Heart left ventricle (tissue), 16 donors: Measurements from ENCODE around the gene MLH3. TPM values are rescaled to one million over a fixed set of nuclear protein-coding genes. Genes with fewer than 3 reads are reported as not detected.
A peak's percentile ranks its signal among the peaks of the same experiment; 100 is the strongest.

ENCODE experiments used
- ATAC-seq, 4 donors: fragments of 200-7000 bp; cut with Tn5 transposase; one replicate each; pipeline ENCODE4 v1.9.1; 2020 to 2022; ENCODE audit warnings: moderate library complexity in 4 of 4, mild to moderate bottlenecking in 3 of 4, moderate number of reproducible peaks in 1 of 4
- DNase-seq, 5 donors: peaks; one replicate each; pipeline ENCODE4 v3.0.0-alpha.2; 2020
- H3K27ac ChIP-seq, 12 donors: fragments of 200-600 bp; sonication (generic) in 4 of 12; one replicate each; pipeline versions ENCODE4 v1.5.0 to v1.8.0; 2016 to 2022; ENCODE audit warnings: mild to moderate bottlenecking in 2 of 12
- H3K27me3 ChIP-seq, 9 donors: fragments of 200-600 bp; sonication (generic) in 2 of 9; one replicate each; pipeline versions ENCODE4 v1.5.1 to v1.8.0; 2016 to 2022; ENCODE audit warnings: mild to moderate bottlenecking in 3 of 9
- H3K36me3 ChIP-seq, 9 donors: fragments of 200-600 bp; sonication (generic) in 2 of 9; one replicate each; pipeline versions ENCODE4 v1.5.0 to v1.8.0; 2018 to 2022; ENCODE audit warnings: mild to moderate bottlenecking in 2 of 9
- H3K4me1 ChIP-seq, 12 donors: fragments of 200-600 bp; sonication (generic) in 4 of 12; one replicate each; pipeline versions ENCODE4 v1.5.0 to v1.8.0; 2016 to 2022; ENCODE audit warnings: mild to moderate bottlenecking in 3 of 12
- H3K4me3 ChIP-seq, 12 donors: fragments of 200-600 bp; sonication (generic) in 4 of 12; one replicate each; pipeline versions ENCODE4 v1.5.0 to v1.8.0; 2017 to 2022; ENCODE audit warnings: mild to moderate bottlenecking in 9 of 12, moderate library complexity in 4 of 12
- H3K9me3 ChIP-seq, 12 donors: fragments of 200-600 bp; sonication (generic) in 4 of 12; one replicate each; pipeline versions ENCODE4 v1.5.0 to v1.8.0; 2016 to 2022; ENCODE audit warnings: mild to moderate bottlenecking in 1 of 12
- CTCF ChIP-seq, 12 donors: fragments of 200-600 bp; sonication (generic) in 4 of 12; IDR thresholded peaks; one replicate each; pipeline versions ENCODE4 v1.5.0 to v1.8.0; 2018 to 2022; ENCODE audit warnings: antibody characterized with exemption in 12 of 12, mild to moderate bottlenecking in 5 of 12
- POLR2A ChIP-seq, 2 donors: fragments of 450-650 bp; IDR thresholded peaks; one replicate each; pipeline ENCODE4 v1.6.1; 2017; ENCODE audit warnings: antibody characterized with exemption in 2 of 2, mild to moderate bottlenecking in 2 of 2, moderate library complexity in 2 of 2
- WGBS, 4 donors: extraction: QIAGEN DNeasy Blood & Tissue Kit in 2 of 4; methylation state at CpG; one replicate each; pipeline versions ENCODE4 v1.1.5 to v1.1.7; 2013 to 2018; 5-methylcytosine and 5-hydroxymethylcytosine counted together
- intact Hi-C, 10 donors: fragments of 100-400 bp; cut with DNase I; formaldehyde crosslinking; loops; one replicate each; pipeline versions ENCODE4 v1.11.1 to v1.14.2; 2022
- polyA plus RNA-seq, 2 donors: library from polyadenylated mRNA; stranded (reverse); fragments of 200-250 nt; gene quantifications; one replicate each; pipeline ENCODE4 v1.2.3, GENCODE V29; 2013
- total RNA-seq, 9 donors: library from RNA; depleted of rRNA in 2 of 9; stranded (reverse); fragments of >200 nt in 2 of 9; fragmentation: NEBNext Ultra II Directional in 3 of 9; extraction: Animal tissue kit (Norgen Biotek cat#: 25700) in 3 of 9; gene quantifications; one replicate each; pipeline versions ENCODE4 v1.1.0 to v1.2.4, GENCODE V29; 2016 to 2023
- donor health status: ischemic (EF 13 %, LVEDD 7.1; RV severe dilation, severe dysfunction).
- donor health status: healthy with polysubstance abuse.
- donor health status: DM: no; HTN: yes; CAD: no.
- donor health status: DM: no; HTN: no; CAD: no.
- donor health status: ischemic (EF 25% LVEDD 6.9; RV normal size, moderate dysfunction).
- donor health status: ischemic (EF 25% LVEDD 5.7; RV mildly dilated, moderate dysfunction).
- donor health status: healthy.
- donor health status: DM: yes; HTN: yes; CAD: no.
- donor health status: ischemic (EF 35%, LVEDD 5.7; RV mildly dilated, moderate dysfunction).
- donor health status: nonischemic (EF 11% LVEDD 7.7; RV severe dilation, severe dysfunction).
- donor health status: DM: yes; HTN: yes; CAD: no.
- donor health status: PGD.
- donor health status: ischemic (EF 29% LVEDD 5.4; RV normal size, mild dysfunction).
- donor health status: nonischemic (EF 23%, LVEDD 6.1; RV moderate dilation, normal function).

MLH3 gene
- total and polyA plus RNA-seq, 11 donors, result 10.3 to 23.9 (median 15.2) TPM

- no peaks in the 10 kb centered on the region for H3K27me3 ChIP-seq
- H3K4me1 ChIP-seq, result peaks cover 0 to 27% (median 10%) of the 10 kb centered on the region in 12 donors
- TF ChIP-seq CTCF (IDR thresholded peaks at IDR 0.05), result no peak
- TF ChIP-seq POLR2A (IDR thresholded peaks at IDR 0.05), result no peak
- WGBS, 4 donors, result 52 to 64% (median 60%) methylated on average over 6 of the region's 6 CpGs
- peaks cover 0 to 56% (median 37%) of the 10 kb centered on the region in 9 donors for H3K36me3 ChIP-seq
- intact Hi-C loops, result no loop called here
- peak overlapping the region in 1 of 12 donors; percentile 3 for H3K27ac ChIP-seq
- no peak overlapping the region for H3K4me3 ChIP-seq
- no peaks in the 10 kb centered on the region for H3K9me3 ChIP-seq
- ATAC-seq (no peak), DNase-seq (no peak)
Observed at GRCh38 chr14:75042035-75042434, 9.2 kb downstream of the MLH3 start.

- Histone ChIP-seq H3K27me3 (no peaks in the 10 kb centered on the region), H3K36me3 (peaks cover 0 to 60% (median 41%) of the 10 kb centered on the region in 9 donors), H3K4me3 (no peak overlapping the region), H3K27ac (peak overlapping the region in 1 of 12 donors; percentile 3), H3K9me3 (no peaks in the 10 kb centered on the region), H3K4me1 (peaks cover 0 to 27% (median 9%) of the 10 kb centered on the region in 12 donors)
- intact Hi-C loops, result no loop called here
- 94 to 96% (median 94%) methylated on average over 4 of the region's 4 CpGs for WGBS, 4 donors
- DNase-seq (no peak), ATAC-seq (no peak)
- TF ChIP-seq CTCF (IDR thresholded peaks at IDR 0.05), result no peak
- no peak for TF ChIP-seq POLR2A (IDR thresholded peaks at IDR 0.05)
Observed at GRCh38 chr14:75041613-75042012, 9.7 kb downstream of the MLH3 start.

GRCh38 chr14:75040959-75041358 lies 10.3 kb downstream of the MLH3 start:
- Histone ChIP-seq H3K9me3 (no peaks in the 10 kb centered on the region), H3K4me3 (no peak overlapping the region), H3K27me3 (no peaks in the 10 kb centered on the region), H3K36me3 (peaks cover 0 to 67% (median 48%) of the 10 kb centered on the region in 9 donors), H3K4me1 (peaks cover 0 to 21% (median 7%) of the 10 kb centered on the region in 12 donors), H3K27ac (no peak overlapping the region)
- 94 to 98% (median 97%) methylated on average over 2 of the region's 2 CpGs for WGBS, 4 donors
- intact Hi-C loops, result no loop called here
- ATAC-seq (no peak), DNase-seq (no peak)
- TF ChIP-seq CTCF (IDR thresholded peaks at IDR 0.05), result no peak
- no peak for TF ChIP-seq POLR2A (IDR thresholded peaks at IDR 0.05)

GRCh38 chr14:75040507-75040906 lies 10.8 kb downstream of the MLH3 start:
- peaks cover 0 to 71% (median 52%) of the 10 kb centered on the region in 9 donors for H3K36me3 ChIP-seq
- 82 to 88% (median 83%) methylated on average over 1 of the region's 1 CpG for WGBS, 4 donors
- no peak for ATAC-seq
- no peak overlapping the region for H3K4me3 ChIP-seq
- H3K9me3 ChIP-seq, result no peaks in the 10 kb centered on the region
- no peak overlapping the region for H3K27ac ChIP-seq
- DNase-seq, result no peak
- H3K4me1 ChIP-seq, result peaks cover 0 to 17% (median 6%) of the 10 kb centered on the region in 12 donors
- intact Hi-C loops, result no loop called here
- H3K27me3 ChIP-seq, result no peaks in the 10 kb centered on the region
- TF ChIP-seq POLR2A (IDR thresholded peaks at IDR 0.05) (no peak), CTCF (IDR thresholded peaks at IDR 0.05) (no peak)
